Nephron progenitor cell (in vitro differentiated cells): ENCODE data around the gene MCIDAS.

Experiments used
- DNase-seq: peaks from one replicate; pipeline ENCODE4 v3.0.0; 2021
- H3K27ac Mint-ChIP-seq: 2 replicates; pipeline ENCODE4 v1.8.0; 2021; ENCODE audit warnings: mild to moderate bottlenecking, moderate library complexity, mixed read lengths
- H3K27me3 Mint-ChIP-seq: 2 replicates; pipeline ENCODE4 v1.8.0; 2021; ENCODE audit warnings: mild to moderate bottlenecking, low read depth, mixed read lengths; ENCODE audit not compliant: poor library complexity
- H3K36me3 Mint-ChIP-seq: 2 replicates; pipeline ENCODE4 v1.8.0; 2021; ENCODE audit warnings: low read depth, mixed read lengths
- H3K4me1 Mint-ChIP-seq: 2 replicates; pipeline ENCODE4 v1.8.0; 2021; ENCODE audit warnings: mixed read lengths
- H3K4me3 Mint-ChIP-seq: 2 replicates; pipeline ENCODE4 v1.8.0; 2021; ENCODE audit warnings: mild to moderate bottlenecking, moderate library complexity, mixed read lengths
- H3K9me3 Mint-ChIP-seq: 2 replicates; pipeline ENCODE4 v1.8.0; 2021; ENCODE audit warnings: mild to moderate bottlenecking, moderate library complexity, mixed read lengths
- CTCF ChIP-seq: fragments of 200-600 bp; sonication (generic); IDR thresholded peaks from 2 replicates; pipeline ENCODE4 v1.5.0; 2021; ENCODE audit warnings: antibody characterized with exemption

The MCIDAS gene

GRCh38 chr5:55218967-55219366 is 8.1 kb downstream of the MCIDAS start:
- DNase-seq: no peak
- peaks cover 15% of the 10 kb centered on the region for H3K9me3 Mint-ChIP-seq

GRCh38 chr5:55211184-55211874 is 15.8 kb downstream of the MCIDAS start:
- TF ChIP-seq CTCF: no peak
- Mint-ChIP-seq H3K27ac (no peak overlapping the region), H3K9me3 (no peaks in the 10 kb centered on the region), H3K36me3 (no peaks in the 10 kb centered on the region), H3K27me3 (peaks cover 45% of the 10 kb centered on the region), H3K4me3 (no peak overlapping the region), H3K4me1 (no peaks in the 10 kb centered on the region)
- no peak for DNase-seq

More at GRCh38 chr5:55218967-55219366, 8.1 kb downstream of the MCIDAS start:
- Mint-ChIP-seq H3K4me3 (no peak overlapping the region), H3K27me3 (peaks cover 71% of the 10 kb centered on the region), H3K27ac (no peak overlapping the region), H3K36me3 (no peaks in the 10 kb centered on the region), H3K4me1 (peaks cover 9% of the 10 kb centered on the region)
- no peak for TF ChIP-seq CTCF

GRCh38 chr5:55205001-55205400 is 22.1 kb downstream of the MCIDAS start:
- no peak overlapping the region for H3K27ac Mint-ChIP-seq
- no peaks in the 10 kb centered on the region for H3K9me3 Mint-ChIP-seq
- H3K4me3 Mint-ChIP-seq: no peak overlapping the region
- no peak for DNase-seq
- no peak for TF ChIP-seq CTCF
- no peaks in the 10 kb centered on the region for H3K4me1 Mint-ChIP-seq
- peaks cover 61% of the 10 kb centered on the region for H3K27me3 Mint-ChIP-seq
- no peaks in the 10 kb centered on the region for H3K36me3 Mint-ChIP-seq

- Mint-ChIP-seq H3K36me3 (no peaks in the 10 kb centered on the region), H3K27ac (no peak overlapping the region), H3K4me1 (no peaks in the 10 kb centered on the region), H3K27me3 (peaks cover 42% of the 10 kb centered on the region), H3K9me3 (no peaks in the 10 kb centered on the region), H3K4me3 (no peak overlapping the region)
- no peak for DNase-seq
- TF ChIP-seq CTCF: no peak
Measured at GRCh38 chr5:55191165-55191564, 36.0 kb downstream of the MCIDAS start.

GRCh38 chr5:55188656-55189540 is 38.2 kb downstream of the MCIDAS start:
- H3K4me1 Mint-ChIP-seq: no peaks in the 10 kb centered on the region
- H3K27me3 Mint-ChIP-seq: peaks cover 41% of the 10 kb centered on the region
- DNase-seq: no peak
- no peaks in the 10 kb centered on the region for H3K36me3 Mint-ChIP-seq
- H3K27ac Mint-ChIP-seq: no peak overlapping the region
- no peak overlapping the region for H3K4me3 Mint-ChIP-seq
- H3K9me3 Mint-ChIP-seq: no peaks in the 10 kb centered on the region
- TF ChIP-seq CTCF: no peak
